ENCODE results near the gene EPHA3. TPM values are rescaled to one million over a fixed set of nuclear protein-coding genes. Genes with fewer than 3 reads are reported as not detected.

The EPHA3 gene
- total RNA-seq, 4 donors from 2014 or later, result 13.1 to 25.8 (median 21.2) TPM

DNA sequence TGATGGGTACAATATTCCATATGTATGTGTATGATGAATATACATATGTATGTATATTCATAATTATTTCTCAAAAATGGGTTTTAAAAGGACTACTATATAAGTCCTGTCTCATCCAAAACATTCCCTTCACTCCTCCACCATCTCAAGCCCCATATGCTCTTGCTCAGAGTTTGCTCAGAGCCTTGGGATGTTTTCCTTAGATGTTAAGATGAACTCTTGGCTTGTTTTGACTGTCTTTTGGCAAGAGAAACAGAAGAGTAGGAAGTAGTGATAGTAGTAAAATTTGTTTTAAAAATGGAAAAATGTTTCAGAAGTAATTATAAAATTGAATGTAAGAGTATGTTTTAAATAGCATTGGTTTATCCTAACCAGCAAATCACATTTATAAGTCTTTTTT, 6.2 kb upstream of the EPHA3 start:
- TF ChIP-seq, protein P1, sequence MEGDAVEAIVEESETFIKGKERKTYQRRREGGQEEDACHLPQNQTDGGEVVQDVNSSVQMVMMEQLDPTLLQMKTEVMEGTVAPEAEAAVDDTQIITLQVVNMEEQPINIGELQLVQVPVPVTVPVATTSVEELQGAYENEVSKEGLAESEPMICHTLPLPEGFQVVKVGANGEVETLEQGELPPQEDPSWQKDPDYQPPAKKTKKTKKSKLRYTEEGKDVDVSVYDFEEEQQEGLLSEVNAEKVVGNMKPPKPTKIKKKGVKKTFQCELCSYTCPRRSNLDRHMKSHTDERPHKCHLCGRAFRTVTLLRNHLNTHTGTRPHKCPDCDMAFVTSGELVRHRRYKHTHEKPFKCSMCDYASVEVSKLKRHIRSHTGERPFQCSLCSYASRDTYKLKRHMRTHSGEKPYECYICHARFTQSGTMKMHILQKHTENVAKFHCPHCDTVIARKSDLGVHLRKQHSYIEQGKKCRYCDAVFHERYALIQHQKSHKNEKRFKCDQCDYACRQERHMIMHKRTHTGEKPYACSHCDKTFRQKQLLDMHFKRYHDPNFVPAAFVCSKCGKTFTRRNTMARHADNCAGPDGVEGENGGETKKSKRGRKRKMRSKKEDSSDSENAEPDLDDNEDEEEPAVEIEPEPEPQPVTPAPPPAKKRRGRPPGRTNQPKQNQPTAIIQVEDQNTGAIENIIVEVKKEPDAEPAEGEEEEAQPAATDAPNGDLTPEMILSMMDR (IDR thresholded peaks at IDR 0.05), result no peak
- TF ChIP-seq POLR2A (IDR thresholded peaks at IDR 0.05; ENCODE audit: low read depth), result no peak
- no peak for TF ChIP-seq EP300 (IDR thresholded peaks at IDR 0.05)
- Histone ChIP-seq H3K9me3 (no peaks in the 10 kb centered on the region), H3K27me3 (no peaks in the 10 kb centered on the region), H3K4me3 (no peak overlapping the region), H3K27ac (replicated peaks in 1 of 4) (no peak overlapping the region), H3K36me3 (no peaks in the 10 kb centered on the region), H3K4me1 (no peaks in the 10 kb centered on the region)
- DNase-seq (ENCODE audit: extremely low spot score), result no peak
- intact Hi-C loops (cut with DNase I), result no loop called here

DNA sequence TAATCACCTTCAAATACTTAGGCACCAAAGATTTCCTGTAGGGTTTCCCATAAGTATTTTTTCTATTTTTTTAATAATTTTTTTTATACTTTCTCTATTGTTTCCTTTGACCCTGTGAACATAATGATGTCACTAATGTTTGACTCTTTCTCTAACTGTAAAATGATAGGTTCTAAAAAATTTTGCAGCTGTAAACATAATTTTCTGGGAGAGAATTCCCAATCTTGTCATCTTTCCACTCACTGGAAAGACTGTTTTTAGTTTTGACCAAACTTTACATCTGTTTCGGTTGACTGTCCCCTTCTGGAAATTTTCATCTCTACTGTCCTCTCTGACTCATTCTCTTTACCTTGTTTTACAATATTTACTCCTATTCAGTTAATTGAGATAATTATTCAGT, 5.5 kb upstream of the EPHA3 start:
- DNase-seq (ENCODE audit: extremely low spot score), result no peak
- H3K4me1 ChIP-seq, result peaks cover 0 to 6% (median under 1%) of the 10 kb centered on the region in 4 donors
- peaks cover 0 to 4% (median 0%) of the 10 kb centered on the region in 4 donors for H3K27me3 ChIP-seq
- no peaks in the 10 kb centered on the region for H3K36me3 ChIP-seq
- WGBS, result 88% methylated on average over 1 of the region's 1 CpG
- H3K27ac ChIP-seq (replicated peaks in 1 of 4), result no peak overlapping the region
- H3K9me3 ChIP-seq, result no peaks in the 10 kb centered on the region
- no peak overlapping the region for H3K4me3 ChIP-seq
- TF ChIP-seq POLR2AphosphoS5 (IDR thresholded peaks at IDR 0.05), result no peak
- TF ChIP-seq POLR2A (IDR thresholded peaks at IDR 0.05; ENCODE audit: low read depth), result no peak
- TF ChIP-seq, protein P1 (IDR thresholded peaks at IDR 0.05), result no peak
- TF ChIP-seq EP300 (IDR thresholded peaks at IDR 0.05), result no peak
- intact Hi-C loops (cut with DNase I), result no loop called here

DNA sequence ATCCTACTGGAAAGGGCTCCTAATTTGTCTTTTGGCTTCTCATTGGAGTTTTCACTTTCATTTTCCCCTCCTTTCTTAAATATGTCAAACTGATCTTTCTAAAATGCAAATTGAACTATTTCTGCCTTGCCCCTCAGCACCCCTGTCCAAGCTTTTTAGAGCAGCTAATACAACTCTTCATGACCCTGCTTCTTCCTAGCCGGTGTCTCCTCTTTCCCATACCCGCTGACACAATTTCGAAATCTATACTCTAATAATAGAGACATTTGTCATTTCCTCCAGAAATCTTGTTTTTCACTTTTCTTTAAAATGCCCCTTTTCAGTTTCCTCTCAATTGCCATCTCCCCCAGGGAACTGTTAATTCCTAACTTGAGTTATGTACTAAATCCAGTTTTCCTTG, 2.9 kb upstream of the EPHA3 start:
- Histone ChIP-seq H3K4me3 (peak overlapping the region in 1 of 4 donors; percentile 16), H3K9me3 (no peaks in the 10 kb centered on the region), H3K4me1 (peaks cover 0 to 19% (median 10%) of the 10 kb centered on the region in 4 donors), H3K27me3 (peaks cover 0 to 27% (median 0%) of the 10 kb centered on the region in 4 donors), H3K36me3 (no peaks in the 10 kb centered on the region), H3K27ac (replicated peaks in 1 of 4) (no peak overlapping the region)
- 67% methylated on average over 3 of the region's 3 CpGs for WGBS
- DNase-seq (ENCODE audit: extremely low spot score), result no peak
- TF ChIP-seq EP300 (IDR thresholded peaks at IDR 0.05), result no peak
- no peak for TF ChIP-seq POLR2A (IDR thresholded peaks at IDR 0.05; ENCODE audit: low read depth)
- TF ChIP-seq POLR2AphosphoS5 (IDR thresholded peaks at IDR 0.05), result no peak
- TF ChIP-seq, protein P1 (IDR thresholded peaks at IDR 0.05), result no peak
- intact Hi-C loops (cut with DNase I), result no loop called here

DNA sequence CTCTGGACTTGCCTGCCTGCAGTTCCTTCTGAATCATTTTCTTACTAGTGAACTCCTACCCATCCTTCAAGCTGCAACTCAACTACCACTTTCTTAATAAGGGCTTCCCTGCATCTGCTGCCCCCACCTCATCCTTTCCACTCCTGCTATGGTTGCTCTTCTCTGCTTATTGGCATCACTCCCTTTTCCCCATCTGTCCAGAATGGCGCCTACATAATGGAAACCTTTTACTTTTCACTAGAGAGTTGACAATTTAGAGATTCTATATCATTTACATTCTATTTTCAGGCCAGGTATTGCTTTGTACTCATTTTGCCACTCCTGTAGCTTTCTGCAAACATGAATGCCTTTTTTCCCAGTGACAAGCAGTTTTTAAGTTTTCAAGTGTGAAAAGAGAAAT, 1.9 kb upstream of the EPHA3 start:
- H3K4me1 ChIP-seq, result peaks cover 0 to 19% (median 10%) of the 10 kb centered on the region in 4 donors
- TF ChIP-seq EP300 (IDR thresholded peaks at IDR 0.05) (no peak), POLR2AphosphoS5 (IDR thresholded peaks at IDR 0.05) (no peak), POLR2A (IDR thresholded peaks at IDR 0.05; ENCODE audit: low read depth) (no peak)
- TF ChIP-seq, protein P1 (IDR thresholded peaks at IDR 0.05), result no peak

DNA sequence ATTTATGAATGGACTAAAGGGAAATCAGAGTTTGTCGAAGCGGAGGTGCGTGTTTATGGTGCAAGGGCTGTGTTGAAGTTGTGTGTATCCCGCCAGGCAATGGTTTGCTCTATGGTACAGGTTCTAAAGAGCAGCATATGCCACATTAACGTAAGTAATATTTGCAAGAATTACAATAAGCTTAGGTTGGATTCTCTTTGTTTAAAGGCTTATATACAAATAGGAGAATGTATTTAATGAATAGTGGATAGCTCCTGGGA, 800 bp downstream of the EPHA3 start:
- DNase-seq (ENCODE audit: extremely low spot score), result no peak
- Histone ChIP-seq H3K27me3 (peaks cover 0 to 30% (median 0%) of the 10 kb centered on the region in 4 donors), H3K4me3 (peak overlapping the region; percentile 57 to 69 (median 61)), H3K36me3 (no peaks in the 10 kb centered on the region), H3K9me3 (no peaks in the 10 kb centered on the region), H3K4me1 (peaks cover 0 to 19% (median 10%) of the 10 kb centered on the region in 4 donors), H3K27ac (replicated peaks in 1 of 4) (peak overlapping the region in 3 of 4 donors; percentile 48 to 63 (median 59))
- WGBS, result 38% methylated on average over 5 of the region's 5 CpGs
- TF ChIP-seq POLR2A (IDR thresholded peaks at IDR 0.05; ENCODE audit: low read depth), result no peak
- no peak for TF ChIP-seq EP300 (IDR thresholded peaks at IDR 0.05)
- TF ChIP-seq, protein P1 (IDR thresholded peaks at IDR 0.05), result no peak
- no peak for TF ChIP-seq POLR2AphosphoS5 (IDR thresholded peaks at IDR 0.05)
- intact Hi-C loops (cut with DNase I), result no loop called here

More for the DNA sequence above, 1.9 kb upstream of the EPHA3 start:
- H3K9me3 ChIP-seq, result no peaks in the 10 kb centered on the region
- intact Hi-C loops (cut with DNase I), result no loop called here
- H3K27ac ChIP-seq (replicated peaks in 1 of 4), result no peak overlapping the region
- peaks cover 0 to 30% (median 0%) of the 10 kb centered on the region in 4 donors for H3K27me3 ChIP-seq
- DNase-seq (ENCODE audit: extremely low spot score), result no peak
- no peaks in the 10 kb centered on the region for H3K36me3 ChIP-seq
- WGBS, result 100% methylated on average over 1 of the region's 1 CpG
- no peak overlapping the region for H3K4me3 ChIP-seq
